Thymus (tissue), 11 donors: Measurements from ENCODE around the gene CACNA1B. TPM values are rescaled to one million over a fixed set of nuclear protein-coding genes. Genes with fewer than 3 reads are reported as not detected.

Experiments
- DNase-seq, 9 donors: peaks; one replicate each; pipeline ENCODE4 v3.0.0-alpha.2; 2013; ENCODE audit warnings: low spot score in 9 of 9, low read depth in 6 of 9, missing footprints in 1 of 9
- H3K27ac ChIP-seq, 2 donors: one replicate each; pipeline ENCODE4 v1.5.1; 2013; ENCODE audit warnings: control low read depth in 1 of 2, low read depth in 1 of 2, low read length in 1 of 2, mild to moderate bottlenecking in 1 of 2, moderate library complexity in 1 of 2
- H3K27me3 ChIP-seq, 2 donors: one replicate each; pipeline ENCODE4 v1.5.1; 2013; ENCODE audit warnings: low read length in 1 of 2; ENCODE audit not compliant: control insufficient read depth in 2 of 2, insufficient read depth in 1 of 2
- H3K36me3 ChIP-seq, 2 donors: one replicate each; pipeline ENCODE4 v1.5.1; 2013; ENCODE audit warnings: low read length in 1 of 2, mild to moderate bottlenecking in 1 of 2, moderate library complexity in 1 of 2; ENCODE audit not compliant: control insufficient read depth in 2 of 2, insufficient read depth in 2 of 2
- H3K4me1 ChIP-seq, 2 donors: one replicate each; pipeline ENCODE4 v1.5.1; 2013; ENCODE audit warnings: low read length in 2 of 2; ENCODE audit not compliant: control insufficient read depth in 2 of 2, insufficient read depth in 2 of 2
- H3K4me3 ChIP-seq, 2 donors: one replicate each; pipeline ENCODE4 v1.5.1; 2013; ENCODE audit warnings: low read length in 2 of 2, control low read depth in 1 of 2, mild to moderate bottlenecking in 1 of 2
- H3K9me3 ChIP-seq, 2 donors: one replicate each; pipeline ENCODE4 v1.5.1; 2013; ENCODE audit warnings: low read length in 1 of 2, mild to moderate bottlenecking in 1 of 2; ENCODE audit not compliant: control insufficient read depth in 2 of 2, insufficient read depth in 1 of 2
- WGBS: extraction: QIAGEN DNeasy Blood & Tissue Kit; methylation state at CpG from one replicate; pipeline ENCODE4 v1.1.7; 2013; 5-methylcytosine and 5-hydroxymethylcytosine counted together
- polyA plus RNA-seq: library from polyadenylated mRNA; stranded (reverse); fragments of 200-250 nt; gene quantifications from one replicate; pipeline ENCODE4 v1.2.3, GENCODE V29; 2013
- total RNA-seq: library from RNA; stranded (reverse); fragments of 120-200 nt; gene quantifications from one replicate; pipeline ENCODE4 v1.2.4, GENCODE V29; 2013
- donor health status: healthy.

Gene CACNA1B
- total and polyA plus RNA-seq, 2 donors, result 0.11 to 1.1 TPM

DNA sequence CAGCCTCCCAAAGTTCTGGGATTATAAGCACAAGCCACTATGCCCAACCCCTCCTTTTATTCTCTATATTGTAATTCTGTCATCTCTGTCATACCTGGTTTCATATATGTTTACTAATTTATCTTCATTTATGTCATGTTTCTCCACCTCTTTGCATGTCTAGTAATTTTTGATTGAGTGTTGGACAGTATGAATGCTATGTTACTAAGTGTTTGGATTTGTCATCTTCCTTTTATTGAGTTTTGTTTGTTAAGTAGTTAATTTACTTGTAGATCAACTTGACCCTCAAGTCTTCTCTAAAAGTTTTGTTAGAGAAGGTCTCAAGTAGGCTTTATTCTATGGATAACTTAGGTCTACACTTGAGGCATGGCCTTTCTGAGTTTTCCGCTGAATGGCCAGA is 17.2 kb upstream of the CACNA1B start:
- DNase-seq, result no peak
- no peaks in the 10 kb centered on the region for H3K27me3 ChIP-seq
- peaks cover 3 to 6% of the 10 kb centered on the region in 2 donors for H3K9me3 ChIP-seq
- H3K27ac ChIP-seq, result no peak overlapping the region
- no peaks in the 10 kb centered on the region for H3K4me1 ChIP-seq
- H3K36me3 ChIP-seq, result no peaks in the 10 kb centered on the region
- 37% methylated on average over 1 of the region's 1 CpG for WGBS
- H3K4me3 ChIP-seq, result no peak overlapping the region

DNA sequence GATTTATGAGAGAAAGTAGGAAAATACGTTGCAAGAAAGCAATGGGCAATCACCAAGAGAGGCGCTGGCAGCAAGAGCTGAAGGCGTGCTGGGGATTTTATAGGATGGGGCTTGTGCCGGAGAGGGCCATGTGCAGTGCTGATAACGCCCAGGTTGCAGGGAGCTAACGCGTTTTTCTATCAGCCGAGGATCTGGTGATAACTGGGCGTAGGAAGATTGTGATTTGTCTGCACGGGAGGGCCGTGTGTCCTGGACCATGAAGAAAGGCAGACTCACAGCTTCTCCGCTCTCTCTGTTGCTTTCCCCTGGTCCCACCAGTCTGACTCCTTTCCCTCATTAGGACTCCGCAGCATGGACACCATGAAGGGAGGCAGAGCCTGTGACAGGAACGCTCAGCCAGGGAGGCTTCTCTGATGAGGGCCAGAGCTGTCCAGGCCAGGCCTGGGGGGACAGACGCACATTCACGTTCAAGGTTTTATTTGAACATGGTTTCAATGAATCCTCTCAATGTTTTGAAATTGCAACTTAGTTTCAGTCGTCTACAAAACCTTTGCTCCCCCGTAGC is 11.9 kb upstream of the CACNA1B start:
- no peaks in the 10 kb centered on the region for H3K27me3 ChIP-seq
- H3K9me3 ChIP-seq, result no peaks in the 10 kb centered on the region
- 86% methylated on average over 18 of the region's 18 CpGs for WGBS
- no peak overlapping the region for H3K27ac ChIP-seq
- no peaks in the 10 kb centered on the region for H3K4me1 ChIP-seq
- no peaks in the 10 kb centered on the region for H3K36me3 ChIP-seq
- DNase-seq, result no peak
- H3K4me3 ChIP-seq, result no peak overlapping the region

DNA sequence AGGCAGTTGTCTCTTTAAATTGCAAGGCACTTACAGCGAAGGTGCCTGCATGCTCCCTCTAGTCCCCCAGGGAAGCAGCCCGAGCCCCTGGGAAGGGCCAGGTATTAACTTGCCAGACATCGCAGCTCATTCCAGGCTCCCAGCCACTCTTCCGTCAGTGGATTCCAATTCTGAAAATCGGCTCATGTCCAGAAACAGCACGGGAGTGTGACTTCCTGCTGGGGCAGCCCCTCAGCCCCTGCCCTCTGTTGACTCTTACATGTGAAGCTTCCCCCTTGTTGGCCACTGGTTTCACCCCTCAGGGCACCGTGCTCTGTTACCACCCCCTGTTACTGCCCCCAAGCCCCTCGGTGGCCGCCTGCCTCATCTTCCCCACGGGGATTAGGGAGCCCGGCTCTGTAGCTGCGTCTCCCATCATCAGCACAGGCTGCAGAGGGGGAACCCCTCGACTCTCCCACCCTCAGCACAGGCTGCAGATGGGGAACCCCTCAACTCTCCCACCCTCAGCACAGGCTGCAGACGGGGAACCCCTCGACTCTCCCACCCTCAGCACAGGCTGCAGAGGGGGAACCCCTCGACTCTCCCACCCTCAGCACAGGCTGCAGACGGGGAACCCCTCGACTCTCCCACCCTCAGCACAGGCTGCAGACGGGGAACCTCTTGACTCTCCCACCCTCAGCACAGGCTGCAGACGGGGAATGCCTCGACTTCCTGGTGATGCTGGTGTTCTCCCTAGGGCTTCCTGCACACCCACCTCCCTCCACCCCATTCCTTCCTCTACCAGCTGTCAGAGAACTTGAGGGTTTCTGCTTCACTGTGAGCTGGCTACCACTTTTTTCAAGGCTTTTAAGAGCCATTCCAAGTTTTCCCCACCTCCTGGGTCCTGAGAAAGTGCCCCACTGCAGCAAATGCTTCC is 11.1 kb upstream of the CACNA1B start:
- Histone ChIP-seq H3K27ac (no peak overlapping the region), H3K9me3 (no peaks in the 10 kb centered on the region), H3K36me3 (no peaks in the 10 kb centered on the region), H3K4me3 (no peak overlapping the region), H3K4me1 (no peaks in the 10 kb centered on the region), H3K27me3 (no peaks in the 10 kb centered on the region)
- no peak for DNase-seq
- WGBS, result 57% methylated on average over 21 of the region's 21 CpGs

DNA sequence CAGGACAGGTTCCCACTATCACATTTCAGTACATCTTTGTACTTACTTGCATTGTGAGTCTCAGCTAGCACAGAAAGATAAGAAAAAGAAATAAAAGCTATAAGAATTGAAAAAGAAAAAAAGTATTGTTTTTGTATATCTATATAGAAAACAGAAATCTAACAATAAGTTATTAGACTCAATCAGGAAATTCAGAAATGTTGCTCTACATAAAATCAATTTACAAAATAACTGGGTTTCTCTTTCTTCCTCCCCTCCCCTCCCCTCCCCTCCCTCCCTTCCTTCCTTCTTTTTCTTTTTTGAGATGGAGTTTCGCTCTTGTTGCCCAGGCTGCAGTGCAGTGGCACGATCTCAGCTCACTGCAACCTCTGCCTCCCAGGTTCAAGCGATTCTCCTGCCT is 7.2 kb upstream of the CACNA1B start:
- Histone ChIP-seq H3K36me3 (no peaks in the 10 kb centered on the region), H3K27me3 (peaks cover 0 to 5% of the 10 kb centered on the region in 2 donors), H3K4me3 (no peak overlapping the region), H3K27ac (no peak overlapping the region), H3K4me1 (no peaks in the 10 kb centered on the region), H3K9me3 (no peaks in the 10 kb centered on the region)
- no peak for DNase-seq
- 61% methylated on average over 3 of the region's 3 CpGs for WGBS

DNA sequence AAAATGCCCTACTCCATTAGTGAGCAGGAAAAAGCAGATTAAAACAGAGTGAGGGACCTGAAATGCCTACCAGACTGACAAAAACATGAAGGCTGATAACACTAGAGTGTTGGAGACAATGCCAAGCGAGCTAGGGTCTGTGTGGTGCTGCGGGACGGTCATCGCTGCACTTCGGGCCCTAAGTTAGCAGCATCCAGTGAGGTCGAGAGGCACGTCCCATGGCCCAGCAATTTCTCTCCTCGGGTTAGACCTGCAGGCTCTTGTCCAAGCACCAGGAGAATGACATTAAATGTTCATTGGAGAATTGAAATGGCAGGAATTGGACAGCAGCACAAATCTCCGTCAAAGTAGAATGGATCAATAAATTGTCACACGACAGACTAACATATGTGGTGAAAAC is 5.3 kb upstream of the CACNA1B start:
- DNase-seq, result no peak
- Histone ChIP-seq H3K27ac (no peak overlapping the region), H3K4me1 (no peaks in the 10 kb centered on the region), H3K27me3 (peaks cover 7 to 22% of the 10 kb centered on the region in 2 donors), H3K9me3 (peaks cover 3 to 4% of the 10 kb centered on the region in 2 donors), H3K4me3 (no peak overlapping the region), H3K36me3 (no peaks in the 10 kb centered on the region)
- WGBS, result 86% methylated on average over 10 of the region's 10 CpGs

DNA sequence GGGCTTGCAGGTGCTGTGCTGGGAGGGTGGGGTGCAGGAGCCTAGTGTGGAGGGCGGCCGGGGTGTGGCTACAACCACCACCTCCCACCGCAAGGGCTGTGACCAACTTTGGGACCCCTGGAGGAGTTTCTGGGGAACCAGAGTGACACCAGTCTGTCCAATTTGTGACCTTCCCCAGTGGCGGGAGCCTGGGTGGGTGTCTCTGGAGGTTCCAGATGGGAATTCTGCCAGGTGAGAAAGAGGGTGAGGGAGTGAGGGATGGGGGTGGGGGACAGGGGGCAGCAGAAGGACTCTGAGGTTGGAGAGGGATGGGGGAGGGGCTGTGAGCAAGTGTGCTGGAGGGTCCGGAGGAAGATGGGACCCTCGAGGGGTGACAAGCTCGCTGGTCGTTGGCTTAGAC is 4.2 kb upstream of the CACNA1B start:
- 77% methylated on average over 8 of the region's 8 CpGs for WGBS
- H3K36me3 ChIP-seq, result no peaks in the 10 kb centered on the region
- peaks cover 13 to 25% of the 10 kb centered on the region in 2 donors for H3K27me3 ChIP-seq
- peaks cover 3 to 4% of the 10 kb centered on the region in 2 donors for H3K9me3 ChIP-seq
- no peak overlapping the region for H3K4me3 ChIP-seq
- DNase-seq, result no peak
- no peaks in the 10 kb centered on the region for H3K4me1 ChIP-seq
- H3K27ac ChIP-seq, result no peak overlapping the region

DNA sequence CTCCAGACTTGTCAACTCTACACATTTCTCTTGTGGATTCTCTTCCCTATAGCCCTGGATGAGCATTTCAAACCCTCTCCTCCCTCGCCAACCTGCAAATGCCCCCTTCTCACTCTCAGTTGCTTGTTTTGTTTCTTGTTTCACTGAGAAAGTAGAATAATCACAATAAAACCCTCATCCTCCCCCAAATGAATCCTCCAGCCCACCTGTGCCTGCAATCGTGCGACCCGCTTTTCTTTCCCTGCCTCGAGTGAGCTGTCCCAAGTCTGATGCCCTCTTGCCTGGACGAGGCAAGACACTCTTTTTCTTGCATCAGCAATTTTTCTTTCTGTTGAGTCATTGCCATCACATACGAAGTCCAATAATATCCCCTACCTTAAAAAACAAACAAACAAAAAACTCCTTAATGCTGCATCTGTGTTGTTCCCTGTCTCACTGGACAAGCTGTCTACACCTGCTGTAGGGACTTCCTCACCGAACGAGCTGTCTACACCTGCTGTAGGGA is 3.7 kb upstream of the CACNA1B start:
- Histone ChIP-seq H3K4me3 (no peak overlapping the region), H3K4me1 (no peaks in the 10 kb centered on the region), H3K27ac (no peak overlapping the region), H3K27me3 (peaks cover 18 to 30% of the 10 kb centered on the region in 2 donors), H3K36me3 (no peaks in the 10 kb centered on the region), H3K9me3 (peaks cover 3 to 4% of the 10 kb centered on the region in 2 donors)
- 87% methylated on average over 9 of the region's 9 CpGs for WGBS
- DNase-seq, result no peak

DNA sequence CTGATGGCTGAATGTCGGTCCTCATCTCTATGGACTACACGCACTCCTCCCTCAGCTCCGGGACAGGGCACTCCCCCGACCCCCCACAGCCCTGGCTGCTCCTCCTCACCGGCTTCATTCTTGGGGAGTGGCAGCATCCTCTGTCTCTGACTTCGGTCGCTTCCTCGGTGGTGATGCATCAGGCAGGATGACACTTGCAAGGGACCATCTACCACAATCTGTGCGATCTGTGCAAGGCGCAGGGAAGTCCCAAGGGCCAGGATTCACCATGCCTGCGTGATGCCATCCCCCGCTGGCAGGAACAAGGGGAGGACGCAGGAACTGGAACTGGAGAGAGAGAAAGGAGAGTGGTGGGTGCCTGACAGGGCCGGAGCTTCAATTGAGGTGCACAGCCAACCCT is 2.2 kb upstream of the CACNA1B start:
- WGBS, result 86% methylated on average over 14 of the region's 14 CpGs
- Histone ChIP-seq H3K27ac (no peak overlapping the region), H3K9me3 (peaks cover 3 to 4% of the 10 kb centered on the region in 2 donors), H3K36me3 (no peaks in the 10 kb centered on the region), H3K27me3 (peaks cover 23 to 41% of the 10 kb centered on the region in 2 donors), H3K4me3 (no peak overlapping the region), H3K4me1 (no peaks in the 10 kb centered on the region)
- no peak for DNase-seq

DNA sequence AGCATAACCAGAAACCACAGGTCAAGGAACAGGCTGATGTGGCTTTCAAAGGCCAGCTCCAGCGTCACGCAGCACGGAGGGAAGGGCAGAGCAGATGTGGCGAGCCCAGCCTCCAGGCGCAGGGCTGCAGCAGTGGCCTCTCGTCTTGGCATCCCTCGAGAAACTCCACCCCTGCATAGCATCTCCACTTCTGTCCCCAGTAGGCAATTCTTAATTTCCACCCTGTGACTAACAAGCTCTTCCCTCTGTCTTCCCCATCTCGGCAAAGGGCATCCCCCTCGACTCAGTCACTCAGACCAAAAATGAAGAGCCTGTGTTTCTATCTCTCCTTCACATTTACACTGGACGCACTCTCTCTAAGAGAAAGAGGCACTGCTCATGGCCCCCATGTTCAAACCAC is 1.7 kb upstream of the CACNA1B start:
- DNase-seq, result no peak

More for the DNA sequence above, 1.7 kb upstream of the CACNA1B start:
- H3K27ac ChIP-seq, result no peak overlapping the region
- H3K9me3 ChIP-seq, result peaks cover 3 to 4% of the 10 kb centered on the region in 2 donors
- H3K36me3 ChIP-seq, result no peaks in the 10 kb centered on the region
- 86% methylated on average over 10 of the region's 10 CpGs for WGBS
- no peaks in the 10 kb centered on the region for H3K4me1 ChIP-seq
- peaks cover 23 to 41% of the 10 kb centered on the region in 2 donors for H3K27me3 ChIP-seq
- no peak overlapping the region for H3K4me3 ChIP-seq
